ENCODE data around the gene EVPL.
"Not testable (repeated sequence)": the region's sequence is repeated elsewhere in the genome, so short reads cannot be mapped to it uniquely, and the experiment has no call there.

EVPL gene

GRCh38 chr17:76027159-76027839 lies at the start of gene EVPL:
EVPL (minus strand) TSS chr17:76027306; CDS start chr17:76027198, 108 bp downstream.
- no peaks in the 10 kb centered on the region for H3K27me3 Mint-ChIP-seq
- no peak within 1 kb of the TSS for H3K4me3 Mint-ChIP-seq
- no peak for ATAC-seq (replicated peaks; ENCODE audit: extremely low read depth, poor library complexity, severe bottlenecking)
- H3K36me3 Mint-ChIP-seq (ENCODE audit: insufficient read depth), result no peaks in the 10 kb centered on the region
- peaks cover 11% of the 10 kb centered on the region for H3K4me1 Mint-ChIP-seq
- no peak for DNase-seq (ENCODE audit: low spot score in 2 of 2)
- no peaks in the 10 kb centered on the region for H3K9me3 Mint-ChIP-seq
- H3K27ac Mint-ChIP-seq (ENCODE audit: low read depth), result no peak within 1 kb of the TSS

DNA sequence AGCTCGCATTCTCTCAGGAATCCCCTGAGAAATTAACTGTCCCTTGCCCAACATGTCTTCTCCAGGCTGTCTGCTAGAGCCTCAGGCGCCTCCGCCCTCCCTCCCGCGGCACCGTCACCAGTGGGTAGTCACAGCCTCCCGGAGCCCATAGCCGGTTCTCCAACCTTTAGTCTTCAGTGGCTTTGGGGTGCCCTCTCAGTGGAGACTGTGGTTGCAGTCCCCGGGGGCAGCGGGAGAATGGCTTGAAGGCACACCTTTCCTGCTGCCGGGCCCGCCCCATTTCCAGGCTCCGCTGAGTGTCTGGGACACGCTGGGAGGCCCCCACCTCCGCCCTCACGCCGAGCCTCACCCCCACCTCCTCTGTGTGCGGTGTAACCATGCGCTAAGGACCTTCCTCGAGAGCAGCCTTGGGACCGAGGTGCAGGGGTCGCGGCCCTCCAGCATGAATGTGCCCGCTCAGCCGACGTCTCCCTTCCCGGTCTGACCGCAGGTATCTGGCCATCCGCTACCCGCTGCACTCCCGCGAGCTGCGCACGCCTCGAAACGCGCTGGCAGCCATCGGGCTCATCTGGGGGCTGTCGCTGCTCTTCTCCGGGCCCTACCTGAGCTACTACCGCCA lies 49.1 kb upstream of the EVPL start:
- Mint-ChIP-seq H3K4me1 (peaks cover 39% of the 10 kb centered on the region), H3K9me3 (no peaks in the 10 kb centered on the region), H3K27me3 (peaks cover 37% of the 10 kb centered on the region), H3K4me3 (peak overlapping the region; percentile 69), H3K36me3 (ENCODE audit: insufficient read depth) (peaks cover 17% of the 10 kb centered on the region), H3K27ac (ENCODE audit: low read depth) (peak overlapping the region; percentile 62)
- DNase-seq (ENCODE audit: low spot score in 2 of 2) (no peak), ATAC-seq (replicated peaks; ENCODE audit: extremely low read depth, poor library complexity, severe bottlenecking) (no peak)

DNA sequence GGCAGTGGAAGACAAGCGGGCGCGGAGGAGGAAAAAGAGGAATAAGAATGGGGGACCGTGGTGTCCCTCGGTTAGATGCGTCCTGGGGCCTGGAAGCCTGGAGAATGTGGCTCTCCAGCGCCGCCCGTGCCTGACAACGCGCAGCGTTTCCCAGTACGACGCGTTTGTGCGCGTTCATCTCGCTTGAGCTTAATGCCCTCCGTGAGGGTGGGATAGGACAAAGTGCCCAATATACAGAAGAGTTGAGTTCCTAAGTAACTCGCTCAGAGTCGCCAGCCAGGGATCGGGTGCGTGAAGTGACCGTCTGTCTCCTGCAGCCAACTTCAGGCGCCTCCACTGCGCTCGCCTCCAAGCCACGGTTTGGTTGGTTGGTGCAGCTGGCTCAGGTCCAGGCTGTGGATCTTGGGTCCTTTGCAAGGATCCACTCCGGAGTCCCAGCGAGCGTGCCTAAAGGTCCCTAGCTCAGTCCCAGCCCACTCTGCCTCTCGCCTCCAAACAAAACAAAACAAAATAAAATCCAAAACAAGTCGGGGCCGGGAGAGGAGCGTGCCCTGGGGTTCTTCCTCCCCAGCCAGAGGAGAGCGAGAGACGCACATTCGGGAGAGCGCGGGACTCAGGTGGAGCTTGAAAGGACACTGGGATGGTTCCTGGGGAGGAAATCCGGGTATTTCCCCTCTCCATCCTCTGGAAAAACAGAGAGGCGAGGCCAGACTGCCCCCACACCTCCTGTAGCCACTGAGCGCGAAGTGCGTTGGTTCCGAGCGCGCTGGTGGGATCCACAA lies 48.4 kb upstream of the EVPL start:
- peaks cover 46% of the 10 kb centered on the region for H3K4me1 Mint-ChIP-seq
- H3K27me3 Mint-ChIP-seq, result peaks cover 37% of the 10 kb centered on the region
- peaks cover 17% of the 10 kb centered on the region for H3K36me3 Mint-ChIP-seq (ENCODE audit: insufficient read depth)
- DNase-seq (ENCODE audit: low spot score in 2 of 2), result no peak
- no peak overlapping the region for H3K27ac Mint-ChIP-seq (ENCODE audit: low read depth)
- no peaks in the 10 kb centered on the region for H3K9me3 Mint-ChIP-seq
- no peak for ATAC-seq (replicated peaks; ENCODE audit: extremely low read depth, poor library complexity, severe bottlenecking)
- peak overlapping the region; percentile 77 for H3K4me3 Mint-ChIP-seq

DNA sequence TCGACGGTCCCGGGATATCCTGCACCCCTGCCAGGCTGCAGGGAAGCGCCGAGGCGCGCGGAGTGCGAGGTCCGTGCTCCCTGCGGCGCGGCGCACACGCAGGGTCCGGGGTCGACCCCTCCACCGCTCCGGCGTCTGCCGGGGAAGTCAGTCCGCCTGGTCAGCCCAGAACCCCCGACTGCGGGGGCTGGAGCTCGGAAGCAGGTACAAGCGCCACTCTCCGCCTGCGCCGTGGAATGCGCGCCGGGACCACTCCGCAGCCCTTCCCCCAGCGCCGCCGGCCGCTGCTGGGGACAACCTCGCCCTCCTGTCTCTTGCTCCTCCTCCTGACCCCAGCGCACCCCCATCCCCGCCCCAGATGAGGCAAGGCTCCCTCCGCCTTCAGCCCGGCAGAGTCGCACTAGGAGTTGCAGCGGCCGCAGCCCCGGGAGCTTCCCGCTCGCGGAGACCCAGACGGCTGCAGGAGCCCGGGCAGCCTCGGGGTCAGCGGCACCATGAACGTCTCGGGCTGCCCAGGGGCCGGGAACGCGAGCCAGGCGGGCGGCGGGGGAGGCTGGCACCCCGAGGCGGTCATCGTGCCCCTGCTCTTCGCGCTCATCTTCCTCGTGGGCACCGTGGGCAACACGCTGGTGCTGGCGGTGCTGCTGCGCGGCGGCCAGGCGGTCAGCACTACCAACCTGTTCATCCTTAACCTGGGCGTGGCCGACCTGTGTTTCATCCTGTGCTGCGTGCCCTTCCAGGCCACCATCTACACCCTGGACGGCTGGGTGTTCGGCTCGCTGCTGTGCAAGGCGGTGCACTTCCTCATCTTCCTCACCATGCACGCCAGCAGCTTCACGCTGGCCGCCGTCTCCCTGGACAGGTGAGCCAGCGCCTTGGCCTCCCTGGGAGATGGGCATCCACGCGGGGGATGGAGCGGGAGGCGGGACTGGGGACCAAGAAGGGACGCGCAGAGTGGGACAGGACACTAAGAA lies 47.6 kb upstream of the EVPL start, which contains the start of gene GALR2:
TSS of gene GALR2 (plus strand) at position 392 of the 974 bp plus-strand sequence. CDS start at position 495, 103 bp downstream.
- peaks cover 18% of the 10 kb centered on the region for H3K36me3 Mint-ChIP-seq (ENCODE audit: insufficient read depth)
- ATAC-seq (replicated peaks; ENCODE audit: extremely low read depth, poor library complexity, severe bottlenecking) (no peak), DNase-seq (ENCODE audit: low spot score in 2 of 2) (no peak)
- H3K9me3 Mint-ChIP-seq, result no peaks in the 10 kb centered on the region
- peaks cover 37% of the 10 kb centered on the region for H3K27me3 Mint-ChIP-seq
- peaks cover 52% of the 10 kb centered on the region for H3K4me1 Mint-ChIP-seq
- no peak within 1 kb of the TSS for H3K27ac Mint-ChIP-seq (ENCODE audit: low read depth)
- peak within 1 kb of the TSS; percentile 77 for H3K4me3 Mint-ChIP-seq

- Mint-ChIP-seq H3K27me3 (peaks cover 31% of the 10 kb centered on the region), H3K9me3 (no peaks in the 10 kb centered on the region), H3K4me1 (peaks cover 44% of the 10 kb centered on the region), H3K36me3 (ENCODE audit: insufficient read depth) (peaks cover 29% of the 10 kb centered on the region), H3K27ac (ENCODE audit: low read depth) (peak within 1 kb of the TSS; percentile 96), H3K4me3 (peak within 1 kb of the TSS; percentile 98)
- ATAC-seq (replicated peaks; ENCODE audit: extremely low read depth, poor library complexity, severe bottlenecking) (peak; percentile 84), DNase-seq (ENCODE audit: low spot score in 2 of 2) (peak; percentile 64 to 65)
Measured at GRCh38 chr17:76072148-76072858, 45.2 kb upstream of the EVPL start, which contains the start of gene SRP68. SRP68 (minus strand) TSS chr17:76072517; CDS start chr17:76072491, 26 bp downstream.

DNA sequence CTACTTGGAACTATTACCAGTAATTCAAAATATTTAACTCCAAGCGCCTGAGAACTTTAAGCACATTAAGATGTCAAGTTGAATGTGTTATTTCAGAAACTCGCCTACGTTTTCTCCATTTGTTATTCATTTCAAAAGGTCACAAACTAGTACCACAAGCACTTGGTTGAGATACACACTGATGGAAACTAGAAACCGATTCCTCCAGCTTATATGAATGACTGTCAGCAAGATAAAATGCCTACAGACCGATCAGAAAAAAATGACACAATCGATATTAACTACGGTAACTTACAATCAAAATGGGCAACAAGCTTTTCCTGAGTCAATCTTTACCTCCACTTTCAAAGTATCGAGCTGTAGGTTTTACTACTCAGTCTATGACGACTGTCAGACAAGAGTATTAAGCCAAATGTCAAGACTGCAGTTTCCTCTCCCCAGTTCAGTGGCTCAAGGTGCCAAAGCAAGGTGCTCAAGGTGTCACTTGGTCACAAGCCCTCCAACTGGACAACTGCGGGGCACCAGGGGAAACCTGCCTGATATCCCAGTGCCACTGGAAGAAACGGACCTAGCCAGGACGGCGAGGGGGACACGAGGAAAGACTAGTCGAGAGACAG lies 44.5 kb upstream of the EVPL start:
- no peaks in the 10 kb centered on the region for H3K9me3 Mint-ChIP-seq

GRCh38 chr17:76065775-76066174 lies 38.7 kb upstream of the EVPL start:
- Mint-ChIP-seq H3K9me3 (no peaks in the 10 kb centered on the region), H3K4me1 (peaks cover 18% of the 10 kb centered on the region), H3K4me3 (no peak overlapping the region), H3K36me3 (ENCODE audit: insufficient read depth) (peaks cover 72% of the 10 kb centered on the region), H3K27me3 (no peaks in the 10 kb centered on the region), H3K27ac (ENCODE audit: low read depth) (no peak overlapping the region)
- DNase-seq (ENCODE audit: low spot score in 2 of 2) (no peak), ATAC-seq (replicated peaks; ENCODE audit: extremely low read depth, poor library complexity, severe bottlenecking) (no peak)

More for the DNA sequence above, 44.5 kb upstream of the EVPL start:
- Mint-ChIP-seq H3K27me3 (peaks cover 24% of the 10 kb centered on the region), H3K27ac (ENCODE audit: low read depth) (peak overlapping the region; percentile 96), H3K36me3 (ENCODE audit: insufficient read depth) (peaks cover 35% of the 10 kb centered on the region), H3K4me1 (peaks cover 37% of the 10 kb centered on the region), H3K4me3 (peak overlapping the region; percentile 98)
- DNase-seq (ENCODE audit: low spot score in 2 of 2) (no peak), ATAC-seq (replicated peaks; ENCODE audit: extremely low read depth, poor library complexity, severe bottlenecking) (peak; percentile 43)

- ATAC-seq (replicated peaks; ENCODE audit: extremely low read depth, poor library complexity, severe bottlenecking) (peak; percentile 79), DNase-seq (ENCODE audit: low spot score in 2 of 2) (no peak)
- H3K27ac Mint-ChIP-seq (ENCODE audit: low read depth), result peak overlapping the region; percentile 87
- H3K9me3 Mint-ChIP-seq, result no peaks in the 10 kb centered on the region
- H3K4me1 Mint-ChIP-seq, result peaks cover 9% of the 10 kb centered on the region
- no peaks in the 10 kb centered on the region for H3K27me3 Mint-ChIP-seq
- H3K4me3 Mint-ChIP-seq, result peak overlapping the region; percentile 22
- peaks cover 84% of the 10 kb centered on the region for H3K36me3 Mint-ChIP-seq (ENCODE audit: insufficient read depth)
Measured at GRCh38 chr17:76063875-76064546, 36.9 kb upstream of the EVPL start.

- peaks cover 87% of the 10 kb centered on the region for H3K36me3 Mint-ChIP-seq (ENCODE audit: insufficient read depth)
- not testable (repeated sequence) for ATAC-seq (replicated peaks; ENCODE audit: extremely low read depth, poor library complexity, severe bottlenecking); H3K4me3 Mint-ChIP-seq; H3K27me3 Mint-ChIP-seq; H3K9me3 Mint-ChIP-seq; DNase-seq (ENCODE audit: low spot score in 2 of 2); H3K27ac Mint-ChIP-seq (ENCODE audit: low read depth); H3K4me1 Mint-ChIP-seq
Measured at GRCh38 chr17:76058264-76058663, 31.2 kb upstream of the EVPL start.

GRCh38 chr17:76056882-76057281 lies 29.8 kb upstream of the EVPL start:
- Mint-ChIP-seq H3K27ac (ENCODE audit: low read depth) (peak overlapping the region; percentile 22), H3K9me3 (no peaks in the 10 kb centered on the region), H3K4me3 (no peak overlapping the region), H3K4me1 (peaks cover 5% of the 10 kb centered on the region), H3K27me3 (no peaks in the 10 kb centered on the region), H3K36me3 (ENCODE audit: insufficient read depth) (peaks cover 82% of the 10 kb centered on the region)
- ATAC-seq (replicated peaks; ENCODE audit: extremely low read depth, poor library complexity, severe bottlenecking) (no peak), DNase-seq (ENCODE audit: low spot score in 2 of 2) (no peak)

DNA sequence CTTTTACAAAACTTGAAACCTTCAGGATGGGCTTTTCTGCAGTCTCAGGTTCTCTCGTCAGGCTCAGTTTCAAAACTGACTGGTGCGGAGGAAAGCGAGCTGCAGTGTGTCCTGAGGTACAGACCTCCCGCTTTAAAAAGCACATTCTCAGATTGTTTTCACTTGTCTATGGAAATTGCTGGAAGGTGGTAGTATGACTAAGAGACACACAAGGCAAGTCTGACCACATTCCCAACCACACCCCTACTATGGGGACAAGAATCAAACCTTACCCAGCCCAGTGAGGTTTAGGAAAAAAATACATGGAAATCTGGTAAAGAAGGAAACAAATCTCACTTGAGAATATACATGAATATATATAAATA lies 27.0 kb upstream of the EVPL start:
- no peaks in the 10 kb centered on the region for H3K27me3 Mint-ChIP-seq
- H3K4me1 Mint-ChIP-seq, result peaks cover 14% of the 10 kb centered on the region
- H3K36me3 Mint-ChIP-seq (ENCODE audit: insufficient read depth), result peaks cover 72% of the 10 kb centered on the region
- DNase-seq (ENCODE audit: low spot score in 2 of 2), result no peak
- no peak for ATAC-seq (replicated peaks; ENCODE audit: extremely low read depth, poor library complexity, severe bottlenecking)
- H3K9me3 Mint-ChIP-seq, result no peaks in the 10 kb centered on the region
- H3K4me3 Mint-ChIP-seq, result no peak overlapping the region
- H3K27ac Mint-ChIP-seq (ENCODE audit: low read depth), result no peak overlapping the region

Data from central memory CD8-positive, alpha-beta T cell (primary cell).